ENCODE data around the gene BPIFA3.
"Not testable (repeated sequence)": the region's sequence is repeated elsewhere in the genome, so short reads cannot be mapped to it uniquely, and the experiment has no call there.

The BPIFA3 gene

DNA sequence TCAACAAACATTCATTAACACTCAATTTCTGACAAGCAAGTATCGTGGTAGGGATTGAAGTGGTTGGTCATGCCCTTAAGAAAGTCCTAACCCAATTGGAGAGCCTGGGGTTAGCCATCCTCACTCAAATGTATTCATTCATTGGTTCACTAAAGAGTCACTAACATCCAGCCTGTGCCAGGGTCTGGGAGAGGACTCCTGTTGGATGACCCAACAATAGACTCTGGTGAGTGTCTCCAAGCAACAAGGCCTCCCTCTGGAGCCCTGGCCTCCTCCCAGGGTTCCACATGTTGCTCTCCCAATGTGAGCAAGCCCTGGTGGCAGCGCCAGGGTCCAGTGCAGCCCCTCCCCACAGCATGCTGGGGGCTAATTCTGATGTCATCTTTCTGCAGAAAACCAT, at the start of gene BPIFA3:
Gene BPIFA3, plus strand, starts transcription at position 301 of the 400 bp plus-strand sequence. CDS start 185 bp downstream, outside the sequence.
- no peak for DNase-seq

DNA sequence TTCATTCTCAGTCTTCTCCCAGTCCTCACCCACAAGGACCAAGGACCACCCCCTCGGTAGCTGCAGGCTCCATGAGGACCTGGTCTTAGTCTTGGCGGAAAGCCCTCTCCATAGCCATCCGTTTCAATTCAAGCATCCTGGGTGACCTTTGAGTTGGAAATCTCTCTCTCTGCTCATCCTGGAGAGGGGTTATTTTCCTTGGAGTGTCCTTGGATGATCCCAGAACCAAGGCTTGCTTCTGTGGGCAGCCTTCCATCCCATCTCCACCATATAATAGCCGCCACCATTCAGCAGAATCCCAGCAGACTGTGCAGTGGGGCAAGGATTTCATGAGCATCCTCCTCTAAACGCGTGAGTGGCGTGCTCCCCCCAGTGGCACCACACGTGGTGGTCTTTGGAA, 49.3 kb upstream of the BPIFA3 start, which contains the start of gene BPIFA2:
Gene BPIFA2, plus strand, starts transcription at position 301 of the 400 bp plus-strand sequence. CDS start 987 bp downstream, outside the sequence.
- no peak for DNase-seq

DNA sequence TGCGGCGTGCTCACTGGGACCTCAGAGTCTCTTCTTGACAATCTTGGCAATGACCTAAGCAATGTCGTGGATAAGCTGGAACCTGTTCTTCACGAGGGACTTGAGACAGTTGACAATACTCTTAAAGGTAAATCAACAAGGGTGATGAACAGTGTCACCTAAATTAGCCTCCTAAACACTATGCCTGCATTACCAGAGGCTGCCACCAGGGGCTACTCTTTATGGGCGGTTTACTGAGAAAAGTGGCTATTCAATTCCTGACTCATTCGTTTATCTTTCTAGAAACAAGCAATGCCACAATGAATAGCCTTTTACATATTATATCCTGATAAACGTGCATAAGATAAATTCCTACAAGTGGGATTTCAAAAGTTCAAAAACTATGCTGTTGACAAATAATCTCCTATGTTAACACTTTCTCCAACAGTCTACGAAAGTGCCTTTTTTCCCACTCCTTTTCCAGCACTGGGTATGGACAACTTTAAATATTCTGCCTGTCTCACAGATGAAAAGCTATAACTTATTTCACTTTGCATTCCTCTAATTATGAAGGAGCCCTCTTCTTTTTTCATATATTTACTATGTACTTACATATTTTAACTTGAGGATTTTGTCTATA, 47.9 kb upstream of the BPIFA3 start:
- no peak for DNase-seq

DNA sequence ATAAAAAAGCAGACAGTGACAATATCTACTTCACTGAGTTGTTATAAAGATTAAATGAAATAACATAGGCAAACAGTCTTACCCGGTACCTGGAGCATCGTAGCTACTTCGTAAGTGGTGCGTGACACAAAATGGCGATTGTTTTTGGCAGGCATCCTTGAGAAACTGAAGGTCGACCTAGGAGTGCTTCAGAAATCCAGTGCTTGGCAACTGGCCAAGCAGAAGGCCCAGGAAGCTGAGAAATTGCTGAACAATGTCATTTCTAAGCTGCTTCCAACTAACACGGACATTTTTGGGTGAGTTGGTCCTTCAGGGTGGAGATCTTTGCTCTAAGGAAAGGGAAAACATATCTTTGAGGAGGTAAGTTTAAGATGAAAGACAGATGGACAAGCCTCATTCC, 44.4 kb upstream of the BPIFA3 start:
- no peak for DNase-seq

DNA sequence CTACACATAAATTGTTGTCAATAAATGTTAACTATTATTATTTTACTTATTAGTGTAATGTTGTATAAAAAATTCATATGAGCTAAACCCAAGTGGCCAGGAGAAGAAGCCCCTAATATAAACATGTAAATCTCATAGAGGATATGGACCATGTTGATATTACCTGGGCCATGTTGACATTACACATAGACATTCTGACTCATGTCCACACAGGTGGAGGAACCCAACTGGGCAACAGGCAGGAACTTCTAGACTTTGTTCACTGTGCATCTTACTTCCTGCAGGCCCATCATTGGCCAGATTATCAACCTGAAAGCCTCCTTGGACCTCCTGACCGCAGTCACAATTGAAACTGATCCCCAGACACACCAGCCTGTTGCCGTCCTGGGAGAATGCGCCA, 42.0 kb upstream of the BPIFA3 start:
- no peak for DNase-seq

DNA sequence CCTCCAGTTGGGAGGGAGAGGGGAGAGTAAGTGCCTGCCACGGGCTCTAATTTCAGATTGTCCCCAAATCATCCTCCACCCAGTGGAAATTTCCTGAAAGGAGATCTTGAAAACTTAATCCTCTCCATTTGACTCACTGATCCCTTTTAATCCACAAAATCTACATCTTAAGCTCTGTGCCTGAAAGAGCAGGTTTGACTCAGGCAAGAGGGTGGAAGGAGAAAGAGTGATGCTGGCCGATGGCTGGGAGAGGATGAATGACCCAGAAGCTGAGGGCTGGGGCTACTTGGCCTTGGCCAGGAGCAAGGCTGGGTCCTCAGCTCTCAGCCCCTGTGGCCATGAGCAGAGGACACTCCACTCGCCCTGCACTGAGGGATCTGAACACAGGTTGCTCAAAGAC, 41.1 kb upstream of the BPIFA3 start:
- DNase-seq: no peak

DNA sequence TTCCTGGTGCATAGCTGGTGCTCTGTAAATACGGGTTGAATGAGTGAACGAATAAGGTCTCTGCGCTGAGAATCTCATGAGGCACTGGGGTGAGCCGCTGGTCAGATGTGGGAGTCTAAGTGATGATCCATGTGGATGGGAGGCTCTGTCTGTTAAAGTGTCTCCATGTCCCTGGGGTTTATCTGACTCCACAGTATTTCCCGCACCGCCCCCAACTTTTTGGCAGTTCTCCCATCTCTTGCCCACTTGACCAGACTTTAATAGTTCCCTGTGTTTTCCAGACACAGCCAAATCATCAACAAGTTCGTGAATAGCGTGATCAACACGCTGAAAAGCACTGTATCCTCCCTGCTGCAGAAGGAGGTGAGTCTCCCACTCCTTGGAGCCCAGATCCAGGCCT, 39.3 kb upstream of the BPIFA3 start:
- no peak for DNase-seq

DNA sequence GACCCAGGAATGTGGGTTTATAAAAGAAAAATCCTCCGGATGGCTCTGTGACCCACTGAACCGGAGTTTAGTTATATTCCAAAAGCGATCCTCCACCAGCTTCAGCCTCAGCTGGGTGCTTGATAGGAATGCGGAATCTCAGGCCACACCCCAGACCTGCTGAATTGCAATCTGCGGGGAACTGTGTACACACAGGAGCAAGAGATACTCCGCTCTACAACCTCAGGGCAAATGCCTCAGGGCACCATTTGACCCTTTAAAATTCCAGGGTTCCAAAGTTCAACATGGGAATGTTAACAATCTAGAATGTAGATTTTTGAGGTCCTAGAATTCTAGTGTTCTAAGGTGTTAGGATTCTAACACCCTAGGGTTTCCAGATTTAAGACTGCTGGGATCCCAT, 38.4 kb upstream of the BPIFA3 start:
- no peak for DNase-seq

DNA sequence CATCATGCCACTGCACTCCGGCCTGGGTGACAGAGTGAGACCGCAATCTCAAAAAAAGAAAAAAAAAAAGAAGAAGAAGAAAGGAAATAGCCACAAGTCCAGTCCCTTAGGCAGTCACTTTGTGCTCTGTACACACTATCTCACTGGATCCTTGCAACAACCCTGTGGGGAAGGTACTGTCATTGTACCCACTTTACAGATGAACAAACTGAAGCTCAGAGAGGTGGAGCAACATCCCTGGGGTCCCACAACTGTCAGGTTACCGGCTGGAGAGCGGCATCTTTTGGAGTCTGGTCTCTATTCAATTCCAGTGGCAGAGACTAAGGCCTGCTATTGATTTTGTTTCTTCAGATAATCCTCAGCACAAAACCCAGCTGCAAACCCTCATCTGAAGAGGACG, 37.0 kb upstream of the BPIFA3 start:
- no peak for DNase-seq

DNA sequence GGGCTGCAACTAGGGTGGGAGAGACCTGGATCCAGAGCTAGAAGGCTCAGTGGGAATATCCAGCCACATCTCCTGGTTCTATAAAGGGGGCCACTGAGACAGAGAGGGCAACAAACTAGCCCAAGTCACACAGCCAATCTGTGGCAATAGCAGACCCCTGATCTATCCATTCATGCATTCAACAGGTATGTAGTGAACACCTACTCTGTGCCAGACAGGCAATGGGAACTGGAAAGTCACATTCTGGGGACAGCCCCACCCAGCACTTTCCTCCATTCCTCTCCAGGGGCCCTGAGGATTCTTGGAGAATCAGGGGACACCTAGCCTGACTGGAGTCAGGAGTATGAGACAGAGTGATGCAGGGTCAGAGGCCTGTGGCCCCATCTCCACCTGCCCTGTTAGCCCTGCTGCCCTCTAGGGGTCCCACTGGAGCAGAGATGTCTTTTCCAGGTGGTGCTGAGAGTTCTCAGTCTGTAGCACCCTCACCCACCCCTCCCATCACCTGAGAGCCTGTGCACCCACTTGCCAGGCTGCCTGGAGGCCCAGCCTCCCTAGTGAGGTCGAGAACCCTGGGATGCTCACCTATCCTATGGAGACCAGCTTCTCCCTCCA, 35.6 kb upstream of the BPIFA3 start:
- no peak for DNase-seq

DNA sequence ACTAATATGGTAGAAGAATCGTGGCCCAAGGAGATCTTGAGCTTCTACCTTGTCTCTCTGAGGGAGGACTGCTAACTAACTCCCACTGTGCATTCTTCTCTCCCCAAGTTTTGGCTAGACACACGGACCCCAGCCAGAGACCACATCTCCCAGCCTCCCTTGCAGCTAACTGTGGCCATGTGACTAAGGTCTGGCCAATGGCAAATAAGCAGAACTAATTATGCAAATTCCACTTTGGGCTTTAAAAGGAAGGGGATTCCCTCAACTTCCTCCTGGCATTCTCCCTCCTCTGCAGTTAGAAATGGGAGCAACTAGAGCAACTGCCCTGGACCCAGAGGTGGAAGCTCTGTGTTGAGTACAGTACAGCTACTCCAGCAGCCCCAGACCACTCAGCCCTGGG, 33.8 kb upstream of the BPIFA3 start:
- DNase-seq: no peak

DNA sequence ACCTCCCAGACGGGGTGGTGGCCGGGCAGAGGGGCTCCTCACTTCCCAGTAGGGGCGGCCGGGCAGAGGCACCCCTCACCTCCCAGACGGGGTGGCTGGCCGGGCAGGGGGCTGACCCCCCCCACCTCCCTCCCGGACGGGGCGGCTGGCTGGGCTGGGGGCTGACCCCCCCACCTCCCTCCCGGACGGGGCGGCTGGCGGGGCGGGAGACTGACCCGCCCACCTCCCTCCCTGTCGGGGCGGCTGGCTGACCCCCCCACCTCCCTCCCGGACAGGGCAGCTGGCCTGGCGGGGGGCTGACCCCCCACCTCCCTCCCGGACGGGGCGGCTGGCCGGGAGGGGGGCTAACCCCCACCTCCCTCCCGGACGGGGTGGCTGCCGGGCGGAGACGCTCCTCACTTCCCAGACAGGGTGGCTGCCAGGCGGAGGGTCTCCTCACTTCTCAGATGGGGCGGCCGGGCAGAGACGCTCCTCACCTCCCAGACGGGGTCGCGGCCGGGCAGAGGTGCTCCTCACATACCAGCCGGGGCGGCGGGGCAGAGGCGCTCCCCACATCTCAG, 32.0 kb upstream of the BPIFA3 start:
- DNase-seq: not testable (repeated sequence)

DNA sequence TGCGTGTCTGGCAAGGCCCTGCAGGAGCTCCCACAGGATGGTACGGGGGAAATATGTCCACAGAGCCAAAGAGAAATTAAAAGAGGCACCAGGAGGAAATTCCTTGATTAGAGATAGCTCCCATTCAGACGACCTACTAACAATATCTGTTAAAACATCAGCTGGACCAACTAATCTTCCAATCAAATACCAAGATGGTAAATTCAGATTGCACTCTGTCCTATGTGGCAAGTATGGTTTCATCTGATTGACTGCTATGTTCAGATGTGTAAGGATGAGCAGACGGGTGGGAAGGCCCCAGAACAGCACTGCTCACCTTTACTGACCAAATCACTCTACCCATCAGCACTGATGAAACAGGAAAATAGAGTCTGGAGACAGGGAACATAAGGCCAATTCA, 29.7 kb upstream of the BPIFA3 start:
- no peak for DNase-seq

DNA sequence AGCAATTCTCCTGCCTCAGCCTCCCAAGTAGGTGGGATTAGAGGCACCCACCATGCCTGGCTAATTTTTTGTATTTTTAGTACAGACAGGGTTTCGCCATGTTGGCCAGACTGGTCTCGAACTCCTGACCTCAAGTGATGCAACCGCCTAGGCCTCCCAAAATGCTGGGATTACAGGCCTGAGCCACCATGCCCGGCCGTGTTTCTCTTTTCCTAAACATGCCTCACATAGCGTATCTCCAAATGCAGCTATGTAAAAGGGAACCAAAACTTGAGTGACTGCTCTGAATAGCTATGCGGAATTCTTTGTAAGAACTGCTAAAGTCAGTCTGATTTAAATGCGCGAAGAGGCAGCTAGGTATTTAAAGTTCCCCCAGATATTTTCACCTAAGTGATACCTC, 28.7 kb upstream of the BPIFA3 start:
- no peak for DNase-seq

DNA sequence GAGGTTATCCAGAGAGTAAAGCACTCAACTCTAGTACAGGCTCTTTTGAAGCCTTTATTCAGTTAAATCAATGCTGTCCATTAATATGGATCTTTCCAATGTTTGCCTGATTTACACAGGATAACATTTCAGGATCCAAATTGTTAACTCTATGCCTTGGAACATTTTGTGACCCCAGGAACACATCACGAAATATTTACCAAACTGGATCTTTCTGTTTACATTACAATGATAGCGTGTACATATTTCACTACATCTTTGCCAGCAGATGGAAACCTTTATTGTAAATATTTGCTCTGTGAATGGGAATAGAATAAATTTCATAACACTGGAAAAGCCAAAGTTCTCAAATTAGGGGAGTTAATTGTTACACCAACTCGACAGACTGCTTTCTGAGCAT, 25.7 kb upstream of the BPIFA3 start:
- no peak for DNase-seq

DNA sequence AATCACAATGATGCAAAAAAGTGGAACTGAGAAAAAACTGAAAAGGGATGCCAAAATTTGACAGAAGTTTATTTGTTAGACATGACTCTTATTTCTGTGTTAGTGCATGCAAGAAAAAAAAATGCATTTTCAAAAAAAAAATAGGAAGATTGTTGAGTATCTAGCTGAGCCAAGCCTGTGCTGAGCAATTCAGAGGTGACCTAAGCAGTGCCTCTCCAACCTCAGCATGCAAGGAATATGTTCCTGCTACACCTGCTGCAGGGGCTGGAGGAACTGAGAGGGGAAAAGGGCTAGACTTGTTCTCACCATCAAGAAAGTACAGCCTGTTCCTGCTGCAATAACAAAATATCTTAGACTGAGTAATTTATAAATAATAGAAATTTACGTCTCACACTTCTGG, 25.2 kb upstream of the BPIFA3 start:
- no peak for DNase-seq

DNA sequence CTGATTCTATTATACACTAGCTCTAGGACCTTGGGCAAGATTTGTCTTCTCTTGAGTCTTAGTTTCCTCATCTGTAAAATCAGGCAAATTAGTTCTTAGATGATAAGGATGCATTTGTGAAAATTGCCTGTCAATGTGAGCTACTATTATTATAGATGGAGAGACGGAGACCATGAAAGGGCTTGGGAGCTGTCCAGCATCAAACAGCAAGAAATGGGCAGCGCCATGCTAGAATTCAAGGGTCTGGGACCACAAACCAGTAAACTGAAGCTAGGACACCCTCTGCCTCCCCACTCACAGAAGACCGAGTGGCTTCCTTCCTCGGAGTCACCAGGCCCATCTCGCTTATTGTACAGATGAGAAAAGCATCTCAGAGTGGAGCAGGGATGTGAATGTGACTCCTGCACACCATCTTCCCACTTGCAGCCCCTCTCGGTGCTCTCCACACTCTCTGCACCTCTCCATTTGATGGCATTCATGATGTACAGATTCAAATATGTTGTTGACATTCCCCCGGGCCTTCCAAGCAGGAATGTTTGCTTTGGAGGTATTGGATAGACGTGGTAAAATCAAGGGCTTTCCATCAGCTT, 24.1 kb upstream of the BPIFA3 start:
- DNase-seq: no peak

DNA sequence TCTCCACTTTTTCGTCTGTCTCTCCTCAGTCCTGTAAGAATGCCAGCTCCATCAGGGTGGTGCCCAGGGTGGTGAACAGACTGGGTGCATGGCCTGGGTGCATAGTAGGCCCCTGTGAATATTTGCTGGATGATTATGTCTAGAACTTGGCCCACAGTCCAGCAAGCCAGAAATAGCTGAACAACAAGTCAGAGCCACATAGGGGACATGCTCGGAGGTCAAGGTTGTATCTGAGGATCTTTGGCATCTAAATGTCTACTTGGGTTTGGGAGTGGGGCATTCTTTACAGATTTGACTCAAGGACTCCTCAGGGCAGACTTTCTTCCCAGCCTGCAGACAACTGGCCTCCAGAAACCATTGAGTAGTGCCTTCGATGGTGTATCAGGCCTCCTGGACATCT, 18.1 kb upstream of the BPIFA3 start:
- no peak for DNase-seq

DNA sequence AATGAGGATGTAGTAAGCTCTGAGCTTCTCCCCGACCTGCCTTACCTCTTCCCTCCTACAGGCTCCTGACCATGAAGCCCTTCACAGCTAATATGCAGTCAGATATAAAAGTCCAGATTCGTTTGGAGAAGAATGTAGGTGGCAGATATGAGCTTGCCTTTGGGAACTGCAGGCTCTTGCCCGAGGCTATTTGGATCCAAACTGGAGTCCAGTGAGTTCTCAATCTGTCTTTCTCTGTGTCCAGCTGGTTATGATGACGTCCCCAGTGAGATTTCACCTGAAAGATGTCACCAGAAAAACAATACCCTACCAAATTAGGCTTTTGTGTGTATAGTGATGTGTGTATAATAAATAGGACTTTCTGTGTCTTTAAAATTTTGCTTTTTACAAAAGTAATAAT, 14.7 kb upstream of the BPIFA3 start:
- peak; percentile 8 to 76 for DNase-seq

DNA sequence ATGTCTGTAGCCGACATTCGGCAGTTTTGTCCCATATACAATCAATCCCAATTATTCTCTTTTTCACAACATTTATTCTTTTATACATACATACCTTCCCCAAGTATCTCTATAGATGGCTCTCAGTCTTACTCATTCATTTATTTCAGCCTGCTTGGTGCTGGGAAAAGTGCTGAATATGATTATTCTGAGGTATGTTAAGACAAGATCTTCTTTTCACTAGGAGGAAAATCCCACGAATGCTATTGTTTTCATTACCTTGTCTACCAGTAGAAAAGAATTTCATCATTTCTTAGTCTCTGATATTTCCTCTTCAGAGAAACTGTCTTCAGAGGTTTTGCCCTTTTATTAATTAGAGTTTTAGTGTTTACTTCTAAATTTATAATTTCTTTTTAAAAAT, 13.7 kb upstream of the BPIFA3 start:
- no peak for DNase-seq

DNA sequence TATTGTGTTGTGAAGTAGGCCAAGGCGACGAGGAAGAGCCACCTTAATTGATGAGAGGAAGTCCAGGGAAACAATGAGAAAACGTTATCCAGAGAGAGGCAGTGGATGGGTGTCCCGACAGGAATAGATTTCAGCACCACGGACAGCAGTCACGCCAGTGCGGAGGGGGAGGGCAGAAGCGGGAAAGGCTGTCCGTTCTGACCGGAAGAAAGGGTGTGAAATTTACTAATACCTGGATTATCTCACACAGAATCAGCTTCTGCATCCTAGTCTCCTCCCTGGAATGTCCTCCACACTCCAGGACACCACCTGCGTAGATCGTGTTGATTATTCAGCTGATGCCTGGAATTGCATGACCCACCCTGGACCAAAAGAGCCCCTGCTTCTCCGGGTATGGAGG, 7.4 kb upstream of the BPIFA3 start:
- DNase-seq: no peak

DNA sequence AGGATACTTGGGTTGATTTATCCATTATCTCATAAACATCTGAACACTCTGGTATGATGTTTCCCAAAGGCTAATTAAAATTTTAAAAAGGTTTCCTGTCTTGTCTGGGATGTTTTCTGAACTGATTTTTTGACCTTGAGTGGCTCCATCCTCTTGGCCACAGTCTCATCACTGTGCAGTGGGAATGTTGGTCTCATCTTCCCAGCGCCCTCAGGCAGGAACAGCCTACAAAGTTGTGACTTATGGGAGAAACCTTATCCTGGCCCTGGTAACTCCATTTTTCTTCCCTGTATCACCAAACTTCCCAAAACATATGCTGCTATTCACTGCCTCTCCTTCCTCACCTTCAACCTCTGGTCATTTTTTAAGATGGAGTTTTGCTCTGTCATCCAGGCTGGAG, 6.8 kb upstream of the BPIFA3 start:
- DNase-seq: no peak

DNA sequence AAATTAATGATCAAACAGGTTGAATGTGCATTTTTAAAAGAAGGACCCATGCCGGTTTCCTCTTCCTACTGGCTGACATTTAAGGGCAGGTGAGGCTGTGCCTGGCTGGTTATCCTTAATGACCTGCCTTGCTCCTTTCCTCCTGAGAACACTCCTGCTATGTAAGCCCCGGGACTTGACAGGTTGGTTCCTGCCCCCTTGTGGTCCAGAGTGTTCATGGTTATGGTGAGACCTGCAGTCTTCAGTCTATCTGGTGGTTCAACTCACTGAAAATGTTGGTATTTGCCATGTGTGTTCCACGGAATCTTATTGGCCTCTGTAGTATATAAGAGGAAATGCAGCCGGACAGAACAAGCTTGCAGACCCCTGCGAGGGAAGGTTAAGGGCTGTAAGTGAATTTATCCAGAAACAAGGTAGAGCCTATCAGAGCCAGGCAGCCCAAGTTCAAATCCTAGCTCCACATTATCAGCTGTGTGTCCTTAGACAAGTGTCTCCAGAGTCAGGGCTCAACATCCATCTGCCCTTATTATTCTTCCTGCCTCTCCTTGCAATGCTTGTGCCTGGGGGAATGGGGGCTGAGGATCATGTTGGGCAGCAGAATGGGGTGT, 5.2 kb upstream of the BPIFA3 start:
- DNase-seq: peak; percentile 15 to 58

DNA sequence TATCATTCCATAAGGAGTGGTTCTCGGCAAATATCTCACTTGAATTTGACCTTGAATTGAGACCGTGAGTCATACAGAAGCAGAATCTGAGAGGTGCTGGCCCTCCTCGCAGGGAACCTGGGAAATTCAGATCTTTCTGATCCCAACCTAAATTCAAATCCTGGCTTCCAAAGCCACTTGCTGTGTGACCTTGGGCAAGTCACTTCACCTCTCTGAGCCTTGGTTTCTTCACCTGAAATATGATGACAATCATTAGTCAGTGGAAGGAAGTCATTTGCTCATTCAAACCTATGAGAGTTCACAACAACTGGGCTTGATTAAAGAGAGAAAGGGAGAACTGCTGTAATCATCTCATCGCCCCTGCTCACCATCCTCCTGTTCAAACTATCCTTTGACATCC, 7.2 kb downstream of the BPIFA3 start:
- no peak for DNase-seq
